Stimulated activated naive B cell treated with anti-CD40 and anti-IgM and Interleukin-4, amounts not matched to agents 10 μg/mL and 1 μg/mL and 100 μg/mL, for 72 hours (primary cell): Measurements from ENCODE around the gene TAS2R8.

Source experiments
- ATAC-seq, 2 donors: fragments of 150-1000 bp; cut with Tn5 transposase; replicated peaks; 2 replicates each; pipeline ENCODE4 v1.10.0; 2021; ENCODE audit warnings: moderate library complexity in 1 of 2
- DNase-seq: peaks from one replicate; pipeline ENCODE4 v3.0.0; 2021
- H3K27ac Mint-ChIP-seq: one replicate; pipeline ENCODE4 v1.8.0; 2022; ENCODE audit warnings: mild to moderate bottlenecking, mixed read lengths
- H3K27me3 Mint-ChIP-seq, 2 donors: one replicate each; pipeline ENCODE4 v1.8.0; 2022; ENCODE audit warnings: mixed read lengths in 2 of 2
- H3K36me3 Mint-ChIP-seq, 2 donors: one replicate each; pipeline ENCODE4 v1.8.0; 2022; ENCODE audit warnings: mixed read lengths in 2 of 2, mild to moderate bottlenecking in 1 of 2
- H3K4me1 Mint-ChIP-seq, 2 donors: one replicate each; pipeline ENCODE4 v1.8.0; 2022; ENCODE audit warnings: mixed read lengths in 2 of 2, mild to moderate bottlenecking in 1 of 2
- H3K4me3 Mint-ChIP-seq, 2 donors: one replicate each; pipeline ENCODE4 v1.8.0; 2022; ENCODE audit warnings: mild to moderate bottlenecking in 2 of 2, mixed read lengths in 2 of 2, moderate library complexity in 1 of 2
- H3K9me3 Mint-ChIP-seq, 2 donors: one replicate each; pipeline ENCODE4 v1.8.0; 2022; ENCODE audit warnings: mixed read lengths in 2 of 2, mild to moderate bottlenecking in 1 of 2

Gene TAS2R8, protein sequence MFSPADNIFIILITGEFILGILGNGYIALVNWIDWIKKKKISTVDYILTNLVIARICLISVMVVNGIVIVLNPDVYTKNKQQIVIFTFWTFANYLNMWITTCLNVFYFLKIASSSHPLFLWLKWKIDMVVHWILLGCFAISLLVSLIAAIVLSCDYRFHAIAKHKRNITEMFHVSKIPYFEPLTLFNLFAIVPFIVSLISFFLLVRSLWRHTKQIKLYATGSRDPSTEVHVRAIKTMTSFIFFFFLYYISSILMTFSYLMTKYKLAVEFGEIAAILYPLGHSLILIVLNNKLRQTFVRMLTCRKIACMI

DNA sequence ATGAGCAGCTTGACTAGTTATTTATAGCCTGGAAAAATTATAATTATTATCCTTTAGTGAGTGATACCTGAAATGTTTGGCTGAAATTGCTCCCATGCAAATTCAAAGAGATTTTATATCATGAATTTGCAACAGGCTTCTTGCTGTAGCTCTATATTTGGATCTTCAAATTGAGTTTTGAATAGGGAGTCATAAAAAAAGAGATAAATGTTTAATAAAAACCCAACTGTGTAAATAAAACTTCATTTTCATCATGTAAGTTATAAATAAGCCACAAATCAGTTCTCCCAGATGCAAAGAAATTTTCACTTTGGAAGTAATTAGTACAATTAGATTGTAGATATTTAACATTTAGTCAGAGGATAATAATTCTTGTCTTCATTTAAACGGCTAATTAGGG, at the start of gene TAS2R8:
TSS of gene TAS2R8 (minus strand) at position 101 of the 400 bp plus-strand sequence. CDS start 306 bp downstream, outside the sequence.
- DNase-seq: no peak

DNA sequence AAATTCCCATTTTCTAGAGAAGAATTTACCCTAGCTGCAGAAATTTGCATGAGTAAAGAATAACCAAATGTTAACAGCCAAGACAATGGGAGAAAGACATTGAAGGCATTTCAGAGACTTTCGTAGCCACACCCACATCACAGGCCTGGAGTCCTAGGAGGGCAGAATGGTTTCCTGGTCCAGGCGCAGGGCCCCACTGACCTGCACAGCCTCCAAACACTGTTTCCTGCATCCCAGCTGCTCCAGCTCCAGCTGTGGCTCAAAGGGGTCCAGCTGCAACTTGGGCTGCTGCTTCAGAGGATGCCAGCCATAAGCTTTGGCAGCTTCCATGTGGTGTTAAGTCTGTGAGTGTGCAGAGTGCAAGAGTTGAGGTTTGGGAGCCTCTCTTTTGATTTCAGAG, 48.7 kb upstream of the TAS2R8 start:
- no peak for ATAC-seq
- Mint-ChIP-seq H3K27me3 (no peaks in the 10 kb centered on the region), H3K9me3 (peaks cover 33 to 44% of the 10 kb centered on the region in 2 donors), H3K27ac (no peak overlapping the region), H3K4me3 (no peak overlapping the region), H3K4me1 (peaks cover 0 to under 1% of the 10 kb centered on the region in 2 donors), H3K36me3 (peaks cover 65 to 78% of the 10 kb centered on the region in 2 donors)
- DNase-seq: no peak

More for the DNA sequence above, at the start of gene TAS2R8:
- Mint-ChIP-seq H3K27ac (no peak within 1 kb of the TSS), H3K9me3 (no peaks in the 10 kb centered on the region), H3K27me3 (peaks cover 0 to 15% of the 10 kb centered on the region in 2 donors), H3K36me3 (no peaks in the 10 kb centered on the region), H3K4me3 (no peak within 1 kb of the TSS), H3K4me1 (no peaks in the 10 kb centered on the region)
- ATAC-seq: no peak

DNA sequence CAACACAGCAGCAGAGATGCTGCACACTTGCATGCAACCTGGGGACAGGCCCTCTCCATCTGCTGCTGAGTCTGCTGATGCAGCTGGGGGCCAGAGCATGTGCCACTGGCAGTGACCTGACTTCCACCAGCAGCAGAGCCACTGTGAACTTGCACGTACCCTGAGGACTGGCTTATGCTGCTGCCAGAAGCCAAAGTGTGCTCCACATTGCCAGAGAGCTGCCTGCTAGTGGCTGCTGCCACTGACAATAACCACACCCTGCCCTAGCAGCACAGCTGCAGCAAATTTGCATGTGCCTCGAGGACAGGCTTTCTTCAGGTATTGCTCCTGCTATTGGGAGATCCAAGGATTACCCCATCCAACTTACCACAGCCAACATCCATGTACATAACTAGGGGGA, 46.7 kb upstream of the TAS2R8 start:
- Mint-ChIP-seq H3K36me3 (peaks cover 53 to 62% of the 10 kb centered on the region in 2 donors), H3K4me1 (peaks cover 0 to 5% of the 10 kb centered on the region in 2 donors), H3K27ac (no peak overlapping the region), H3K27me3 (no peaks in the 10 kb centered on the region), H3K9me3 (peaks cover 22 to 30% of the 10 kb centered on the region in 2 donors), H3K4me3 (no peak overlapping the region)
- DNase-seq (no peak), ATAC-seq (no peak)

DNA sequence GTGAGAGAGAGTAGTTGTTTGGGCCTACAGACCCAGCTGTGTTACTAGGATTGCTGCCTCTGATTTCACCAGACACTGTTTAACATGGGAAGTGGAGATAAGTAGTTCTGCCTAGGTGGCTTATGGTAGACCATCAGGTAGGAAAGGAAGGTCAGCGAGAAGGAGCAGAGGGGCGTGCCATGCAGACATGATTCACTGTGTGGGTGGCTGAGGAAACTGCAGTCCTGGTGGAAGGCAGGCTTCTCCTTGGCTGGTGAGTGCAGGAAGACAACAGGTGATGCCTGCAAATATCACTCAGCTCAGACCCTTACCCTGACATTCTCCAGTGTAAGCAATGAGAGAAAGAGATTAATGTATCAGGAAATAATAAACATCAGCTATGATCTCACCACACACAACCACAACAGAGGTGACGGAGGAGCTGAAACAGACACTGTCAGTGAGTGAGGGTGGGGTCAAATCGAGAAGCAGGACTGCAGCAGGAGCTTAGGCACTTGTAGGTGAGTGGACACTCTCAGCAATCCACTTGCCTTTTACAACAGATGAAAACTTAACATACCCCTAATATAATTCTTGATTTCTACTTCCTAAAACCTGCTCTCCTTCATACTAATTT, 44.3 kb upstream of the TAS2R8 start:
- Mint-ChIP-seq H3K9me3 (peaks cover 5 to 7% of the 10 kb centered on the region in 2 donors), H3K27ac (no peak overlapping the region), H3K4me3 (no peak overlapping the region), H3K36me3 (peaks cover 38 to 58% of the 10 kb centered on the region in 2 donors), H3K4me1 (peaks cover 0 to 5% of the 10 kb centered on the region in 2 donors), H3K27me3 (no peaks in the 10 kb centered on the region)
- ATAC-seq: no peak
- no peak for DNase-seq

DNA sequence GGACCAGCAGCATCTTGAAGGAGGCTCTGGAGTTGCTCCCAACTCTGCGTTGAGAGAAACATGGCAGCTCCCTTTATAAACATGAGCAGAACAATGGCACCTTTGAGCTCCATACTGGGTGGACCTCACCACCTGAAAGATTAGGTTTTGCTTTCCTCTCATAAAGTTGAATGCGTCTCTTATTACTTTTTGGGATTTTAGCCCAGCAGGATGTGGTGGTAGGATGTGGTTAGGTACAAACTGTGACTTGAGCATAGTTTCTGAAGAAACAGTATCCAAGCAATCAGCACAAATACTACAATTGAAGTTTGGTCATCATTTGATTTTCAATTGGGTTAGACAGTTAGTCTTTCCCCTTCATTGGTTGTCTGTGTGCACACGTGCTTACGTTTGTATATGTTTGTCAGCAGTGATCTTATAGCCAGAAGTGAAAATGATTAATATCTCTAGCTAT, 42.4 kb upstream of the TAS2R8 start, which contains the start of gene PRR4:
TSS of gene PRR4 (minus strand) at position 51 of the 454 bp plus-strand sequence. CDS start at position 13, 38 bp downstream.
- Mint-ChIP-seq H3K27ac (no peak within 1 kb of the TSS), H3K4me3 (no peak within 1 kb of the TSS), H3K36me3 (peaks cover 28 to 55% of the 10 kb centered on the region in 2 donors), H3K27me3 (no peaks in the 10 kb centered on the region), H3K4me1 (peaks cover 0 to 5% of the 10 kb centered on the region in 2 donors), H3K9me3 (no peaks in the 10 kb centered on the region)
- ATAC-seq (no peak), DNase-seq (no peak)

DNA sequence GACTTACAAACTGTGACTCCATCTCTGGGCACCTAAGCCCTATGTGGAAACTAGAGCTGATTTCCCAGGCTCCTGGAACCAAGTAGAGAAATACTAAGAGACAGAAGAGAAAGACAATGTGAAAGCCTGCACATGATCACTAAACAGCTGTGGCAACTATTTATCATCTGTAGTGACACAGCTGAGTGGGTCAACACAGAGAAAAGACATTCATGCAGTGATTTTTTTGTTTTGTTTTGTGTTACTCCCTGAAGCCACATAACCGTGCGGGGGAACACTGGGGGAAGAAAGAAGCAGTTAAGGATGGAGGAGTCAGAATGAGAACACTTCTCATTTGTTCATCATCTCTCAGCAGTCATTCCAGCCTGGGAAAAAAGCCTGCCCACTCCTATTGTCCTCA, 40.7 kb upstream of the TAS2R8 start:
- Mint-ChIP-seq H3K36me3 (peaks cover 31 to 57% of the 10 kb centered on the region in 2 donors), H3K27ac (no peak overlapping the region), H3K27me3 (no peaks in the 10 kb centered on the region), H3K9me3 (no peaks in the 10 kb centered on the region), H3K4me1 (peaks cover 0 to 5% of the 10 kb centered on the region in 2 donors), H3K4me3 (no peak overlapping the region)
- ATAC-seq: no peak
- no peak for DNase-seq

DNA sequence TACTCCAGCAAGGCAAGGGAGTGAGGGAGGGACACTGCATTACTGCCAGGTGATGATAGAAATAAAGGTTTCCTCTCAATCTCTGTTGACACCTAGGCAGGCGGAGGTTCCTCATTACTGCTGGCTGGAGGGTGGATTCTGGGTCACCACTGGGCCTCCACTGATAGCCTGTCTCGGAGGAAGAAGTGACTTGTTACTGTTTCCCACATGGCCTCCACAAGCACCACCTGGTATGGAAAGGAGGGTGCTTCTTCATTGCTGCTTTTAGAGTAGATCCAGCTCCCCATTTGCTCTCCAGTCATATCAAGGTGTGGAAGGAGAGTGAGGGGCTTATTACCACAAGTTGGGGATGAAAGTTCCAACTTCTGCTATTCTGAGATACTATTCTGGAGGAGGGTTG, 35.8 kb upstream of the TAS2R8 start:
- H3K4me1 Mint-ChIP-seq: no peaks in the 10 kb centered on the region
- no peak for ATAC-seq
- DNase-seq: no peak
- no peak overlapping the region for H3K27ac Mint-ChIP-seq
- no peak overlapping the region for H3K4me3 Mint-ChIP-seq
- peaks cover 24 to 37% of the 10 kb centered on the region in 2 donors for H3K36me3 Mint-ChIP-seq
- H3K27me3 Mint-ChIP-seq: no peaks in the 10 kb centered on the region
- no peaks in the 10 kb centered on the region for H3K9me3 Mint-ChIP-seq

DNA sequence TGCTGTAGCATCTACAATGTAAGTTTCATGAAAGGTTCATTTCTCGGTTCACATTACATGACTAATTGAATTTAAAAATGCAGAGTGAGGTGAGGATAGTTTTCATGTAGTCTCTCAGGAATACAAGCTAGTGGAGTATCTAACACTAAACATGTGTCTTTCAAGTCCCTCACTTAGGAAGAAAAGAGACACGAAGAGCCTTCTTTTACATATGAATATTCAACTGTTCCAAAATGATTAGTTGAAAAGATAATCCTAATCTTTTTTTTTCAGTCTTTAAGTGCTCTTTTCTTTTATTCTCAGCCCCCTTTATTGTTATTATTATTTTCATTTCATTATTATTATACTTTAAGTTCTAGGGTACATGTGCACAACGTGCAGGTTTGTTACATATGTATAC, 31.4 kb upstream of the TAS2R8 start:
- no peak overlapping the region for H3K4me3 Mint-ChIP-seq
- H3K4me1 Mint-ChIP-seq: no peaks in the 10 kb centered on the region
- H3K27ac Mint-ChIP-seq: no peak overlapping the region
- peaks cover 12 to 15% of the 10 kb centered on the region in 2 donors for H3K36me3 Mint-ChIP-seq
- no peaks in the 10 kb centered on the region for H3K9me3 Mint-ChIP-seq
- no peaks in the 10 kb centered on the region for H3K27me3 Mint-ChIP-seq
- ATAC-seq: no peak
- no peak for DNase-seq

DNA sequence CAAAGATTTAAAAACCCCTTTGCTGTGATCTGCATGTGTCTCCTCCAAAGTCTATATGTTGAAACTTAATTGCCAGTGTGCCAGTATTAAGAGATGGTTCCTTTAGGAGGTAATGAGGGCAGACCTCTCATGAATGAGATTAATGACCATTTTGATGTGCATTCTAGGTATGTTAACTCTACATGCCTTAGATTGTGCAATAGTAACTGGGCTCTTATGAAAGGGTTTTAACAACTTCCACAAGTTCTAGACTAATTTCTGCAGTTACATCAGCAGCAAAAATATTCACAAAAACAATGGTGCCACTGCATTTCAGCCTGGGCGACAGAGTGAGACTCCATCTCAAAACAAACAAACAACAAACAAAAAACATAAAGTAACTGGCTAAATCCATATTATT, 22.9 kb upstream of the TAS2R8 start:
- ATAC-seq (no peak), DNase-seq (no peak)
- Mint-ChIP-seq H3K4me3 (no peak overlapping the region), H3K4me1 (no peaks in the 10 kb centered on the region), H3K27ac (no peak overlapping the region), H3K36me3 (no peaks in the 10 kb centered on the region), H3K9me3 (no peaks in the 10 kb centered on the region), H3K27me3 (no peaks in the 10 kb centered on the region)

DNA sequence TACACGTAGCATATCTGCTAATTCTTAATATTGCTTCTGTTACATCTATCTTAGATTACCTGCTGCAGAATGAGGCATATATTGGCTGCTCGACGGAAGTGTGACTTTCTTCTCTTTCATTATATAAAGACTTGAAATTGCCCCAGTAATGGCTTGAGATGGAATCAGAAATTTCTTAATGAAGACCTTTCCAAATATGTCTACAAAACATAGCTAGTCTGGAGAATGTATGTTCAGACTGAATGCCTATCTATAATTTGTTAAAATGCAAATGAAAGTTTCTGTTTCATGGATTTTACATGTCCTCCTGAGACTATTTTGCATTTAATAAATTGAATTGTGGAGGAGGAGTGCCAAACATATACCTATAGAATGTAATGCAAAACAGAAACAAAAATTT, 19.2 kb upstream of the TAS2R8 start, which contains the start of gene TAS2R10:
TSS of gene TAS2R10 (minus strand) at position 101 of the 400 bp plus-strand sequence. CDS start at position 12, 89 bp downstream.
- DNase-seq (no peak), ATAC-seq (no peak)
- Mint-ChIP-seq H3K9me3 (no peaks in the 10 kb centered on the region), H3K27me3 (no peaks in the 10 kb centered on the region), H3K4me3 (no peak within 1 kb of the TSS), H3K36me3 (no peaks in the 10 kb centered on the region), H3K27ac (no peak within 1 kb of the TSS), H3K4me1 (no peaks in the 10 kb centered on the region)

DNA sequence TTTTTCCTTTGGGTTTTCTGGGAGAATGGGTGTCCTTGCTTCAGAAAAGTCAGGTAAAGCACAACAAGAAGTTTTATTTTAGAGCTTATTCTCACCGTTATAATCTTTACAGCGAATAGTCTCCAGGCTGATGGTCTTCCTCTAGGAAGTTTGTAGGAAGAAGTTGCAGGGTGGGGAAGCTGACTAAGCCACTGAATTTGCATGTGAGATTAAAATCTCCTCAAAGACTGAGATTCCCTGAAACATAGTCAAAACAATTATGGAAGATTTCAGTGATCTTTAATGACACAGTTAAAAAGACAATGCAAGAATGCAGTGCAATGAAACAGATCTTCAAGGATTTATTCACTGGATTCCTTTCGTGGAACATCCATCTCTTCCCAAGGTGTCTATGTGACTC, 17.9 kb upstream of the TAS2R8 start:
- DNase-seq: no peak
- H3K36me3 Mint-ChIP-seq: no peaks in the 10 kb centered on the region
- no peaks in the 10 kb centered on the region for H3K27me3 Mint-ChIP-seq
- H3K4me3 Mint-ChIP-seq: no peak overlapping the region
- no peak overlapping the region for H3K27ac Mint-ChIP-seq
- H3K9me3 Mint-ChIP-seq: no peaks in the 10 kb centered on the region
- no peaks in the 10 kb centered on the region for H3K4me1 Mint-ChIP-seq
- ATAC-seq: no peak

DNA sequence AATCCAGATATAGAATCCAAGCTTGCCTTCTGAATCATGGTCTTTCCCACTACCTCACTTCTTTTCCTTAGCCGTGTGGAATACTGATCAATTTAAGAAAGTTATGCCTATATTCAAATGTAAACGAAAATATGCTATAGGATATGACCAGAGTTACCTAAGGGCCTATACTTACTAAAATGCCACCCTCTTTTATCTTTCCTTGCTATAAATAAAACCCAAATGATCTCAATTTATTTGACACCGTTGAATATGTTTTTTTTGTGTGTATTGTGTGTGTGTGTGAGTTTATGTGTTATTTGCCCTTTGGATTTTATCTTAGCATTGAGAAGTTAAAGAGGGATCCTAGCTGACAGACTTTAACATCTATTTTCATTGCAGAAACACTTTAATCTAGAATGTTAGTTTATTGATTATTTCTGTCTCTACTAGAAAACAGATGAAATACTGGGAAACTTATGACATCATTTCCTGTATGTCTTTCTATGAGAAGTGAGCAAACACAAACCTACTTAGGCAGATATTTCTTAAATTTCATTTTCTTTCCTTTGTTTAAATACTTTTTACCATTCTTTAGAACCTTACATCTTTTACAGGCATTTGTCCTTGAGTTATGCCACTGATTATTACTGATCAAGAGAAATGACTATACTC, 4.9 kb upstream of the TAS2R8 start:
- no peaks in the 10 kb centered on the region for H3K4me1 Mint-ChIP-seq
- no peaks in the 10 kb centered on the region for H3K9me3 Mint-ChIP-seq
- no peak for ATAC-seq
- no peaks in the 10 kb centered on the region for H3K36me3 Mint-ChIP-seq
- DNase-seq: no peak
- no peak overlapping the region for H3K4me3 Mint-ChIP-seq
- H3K27me3 Mint-ChIP-seq: peaks cover 5 to 18% of the 10 kb centered on the region in 2 donors
- H3K27ac Mint-ChIP-seq: no peak overlapping the region

DNA sequence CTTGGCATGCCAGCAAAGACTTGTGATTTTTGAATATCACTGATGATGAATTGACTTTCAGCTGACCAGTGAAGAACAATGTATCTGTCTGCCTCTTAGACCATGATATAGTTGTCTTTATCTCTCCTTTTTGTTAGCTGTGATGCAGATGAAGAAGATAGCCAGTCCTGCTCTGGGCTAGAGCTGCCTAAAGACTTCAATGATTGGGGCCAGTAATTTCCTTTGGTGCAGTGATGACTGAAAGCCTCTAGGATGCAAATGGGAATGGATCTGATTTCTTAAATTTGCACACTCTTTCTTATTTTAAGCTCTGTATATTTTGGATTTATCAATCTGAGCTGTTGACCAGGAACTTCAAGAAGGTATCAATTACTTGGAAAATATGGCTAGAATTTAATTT, 3.0 kb upstream of the TAS2R8 start, which contains the start of gene TAS2R9:
TSS of gene TAS2R9 (minus strand) at position 101 of the 400 bp plus-strand sequence. CDS start at position 8, 93 bp downstream.
- no peak within 1 kb of the TSS for H3K4me3 Mint-ChIP-seq
- H3K4me1 Mint-ChIP-seq: no peaks in the 10 kb centered on the region
- H3K36me3 Mint-ChIP-seq: no peaks in the 10 kb centered on the region
- H3K27ac Mint-ChIP-seq: no peak within 1 kb of the TSS
- ATAC-seq (no peak), DNase-seq (no peak)
- H3K9me3 Mint-ChIP-seq: no peaks in the 10 kb centered on the region
- peaks cover 5 to 23% of the 10 kb centered on the region in 2 donors for H3K27me3 Mint-ChIP-seq

DNA sequence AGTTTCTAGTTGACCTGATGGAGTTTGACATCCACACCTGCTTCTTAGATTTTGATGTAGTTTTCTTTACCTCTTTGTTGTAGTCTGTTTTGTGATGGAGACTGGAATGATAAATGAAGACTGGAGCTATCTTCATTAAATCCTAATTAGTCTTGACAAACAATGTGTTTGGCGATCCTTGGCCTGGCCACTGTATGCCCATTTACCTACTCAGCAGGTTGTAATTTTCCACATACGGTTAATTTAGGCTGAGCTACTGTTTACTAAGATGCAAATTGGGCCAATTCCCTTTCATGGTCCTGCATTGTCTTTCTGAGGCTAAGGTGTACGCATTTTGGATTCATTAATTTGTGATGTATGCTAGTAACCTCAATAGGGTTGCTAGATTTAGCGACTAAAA, 4.5 kb downstream of the TAS2R8 start, which contains the start of gene TAS2R7:
TSS of gene TAS2R7 (minus strand) at position 41 of the 400 bp plus-strand sequence. CDS start 57 bp downstream, outside the sequence.
- Mint-ChIP-seq H3K27me3 (peaks cover 18 to 22% of the 10 kb centered on the region in 2 donors), H3K4me3 (no peak within 1 kb of the TSS), H3K36me3 (no peaks in the 10 kb centered on the region), H3K27ac (no peak within 1 kb of the TSS), H3K9me3 (no peaks in the 10 kb centered on the region), H3K4me1 (no peaks in the 10 kb centered on the region)
- no peak for DNase-seq
- no peak for ATAC-seq
